ENCODE measurements around the gene DRC7. TPM values are rescaled to one million over a fixed set of nuclear protein-coding genes. Genes with fewer than 3 reads are reported as not detected.
"Not testable (repeated sequence)": the region's sequence is repeated elsewhere in the genome, so short reads cannot be mapped to it uniquely, and the experiment has no call there.

The DRC7 gene
- total RNA-seq, 4 donors from 2014 or later, result 0.79 TPM; not detected in 3

- DNase-seq, result no peak
- WGBS, 2 donors, result 95 to 96% methylated on average over 7 to 8 of the region's 23 CpGs
- no peak for TF ChIP-seq POLR2A (IDR thresholded peaks at IDR 0.05)
- no peak for TF ChIP-seq CTCF (IDR thresholded peaks at IDR 0.05)
- H3K4me1 ChIP-seq, result peaks cover 9 to 32% (median 24%) of the 10 kb centered on the region in 3 donors
- peaks cover 0 to 44% (median 4%) of the 10 kb centered on the region in 3 donors for H3K36me3 ChIP-seq
- H3K27me3 ChIP-seq, result no peaks in the 10 kb centered on the region
- no peak overlapping the region for H3K27ac ChIP-seq
- H3K4me3 ChIP-seq, result no peak overlapping the region
- no peaks in the 10 kb centered on the region for H3K9me3 ChIP-seq
- intact Hi-C loops (cut with DNase I), result no loop called here
Observed at GRCh38 chr16:57743886-57744641, 49.5 kb downstream of the DRC7 start.

- Histone ChIP-seq H3K27me3 (no peaks in the 10 kb centered on the region), H3K4me1 (peaks cover 9 to 30% (median 23%) of the 10 kb centered on the region in 3 donors), H3K9me3 (no peaks in the 10 kb centered on the region), H3K4me3 (no peak overlapping the region), H3K27ac (no peak overlapping the region), H3K36me3 (peaks cover 0 to 45% (median 4%) of the 10 kb centered on the region in 3 donors)
- intact Hi-C loops (cut with DNase I), result no loop called here
- WGBS, 2 donors, result 85 to 100% methylated on average over 2 to 6 of the region's 7 CpGs
- DNase-seq, result no peak
- TF ChIP-seq CTCF (IDR thresholded peaks at IDR 0.05) (no peak), POLR2A (IDR thresholded peaks at IDR 0.05) (no peak)
Observed at GRCh38 chr16:57744642-57744903, 50.0 kb downstream of the DRC7 start.

- H3K4me3 ChIP-seq, result no peak overlapping the region
- intact Hi-C loops (cut with DNase I), result no loop called here
- H3K9me3 ChIP-seq, result no peaks in the 10 kb centered on the region
- H3K36me3 ChIP-seq, result peaks cover 0 to 48% (median 4%) of the 10 kb centered on the region in 3 donors
- H3K4me1 ChIP-seq, result peaks cover 3 to 18% (median 13%) of the 10 kb centered on the region in 3 donors
- no peaks in the 10 kb centered on the region for H3K27me3 ChIP-seq
- no peak overlapping the region for H3K27ac ChIP-seq
- WGBS, 2 donors, result 97 to 98% methylated on average over 3 of the region's 3 CpGs
- TF ChIP-seq POLR2A (IDR thresholded peaks at IDR 0.05) (no peak), CTCF (IDR thresholded peaks at IDR 0.05) (no peak)
- DNase-seq, result no peak
Observed at GRCh38 chr16:57745768-57746167, 51.2 kb downstream of the DRC7 start.

- intact Hi-C loops (cut with DNase I); H3K27me3 ChIP-seq; H3K27ac ChIP-seq; H3K4me3 ChIP-seq; H3K9me3 ChIP-seq; DNase-seq: not testable (repeated sequence)
- Histone ChIP-seq H3K4me1 (peaks cover 0 to 12% (median 9%) of the 10 kb centered on the region in 3 donors), H3K36me3 (peaks cover 0 to 54% (median 4%) of the 10 kb centered on the region in 3 donors)
- WGBS, 2 donors, result 94 to 100% methylated on average over 1 to 6 of the region's 7 CpGs
Observed at GRCh38 chr16:57746316-57746715, 51.7 kb downstream of the DRC7 start.

- H3K4me1 ChIP-seq, result peaks cover 0 to 4% (median 1%) of the 10 kb centered on the region in 3 donors
- no peak overlapping the region for H3K27ac ChIP-seq
- TF ChIP-seq POLR2A (IDR thresholded peaks at IDR 0.05) (no peak), CTCF (IDR thresholded peaks at IDR 0.05) (no peak)
- no peaks in the 10 kb centered on the region for H3K9me3 ChIP-seq
- intact Hi-C loops (cut with DNase I), result no loop called here
- H3K27me3 ChIP-seq, result no peaks in the 10 kb centered on the region
- H3K4me3 ChIP-seq, result no peak overlapping the region
- peaks cover 0 to 62% (median 4%) of the 10 kb centered on the region in 3 donors for H3K36me3 ChIP-seq
- no peak for DNase-seq
- WGBS, 2 donors, result 93% methylated on average over 2 of the region's 7 CpGs; no CpG with 5 or more reads in 1 of the 2 donors
Observed at GRCh38 chr16:57747091-57747490, 52.5 kb downstream of the DRC7 start.

Measured in esophagus squamous epithelium (tissue), 5 donors.